ENCODE data around the gene MN1.

Gene MN1

GRCh38 chr22:27772984-27773498, 28.5 kb downstream of the MN1 start:
- TF ChIP-seq, protein P1, sequence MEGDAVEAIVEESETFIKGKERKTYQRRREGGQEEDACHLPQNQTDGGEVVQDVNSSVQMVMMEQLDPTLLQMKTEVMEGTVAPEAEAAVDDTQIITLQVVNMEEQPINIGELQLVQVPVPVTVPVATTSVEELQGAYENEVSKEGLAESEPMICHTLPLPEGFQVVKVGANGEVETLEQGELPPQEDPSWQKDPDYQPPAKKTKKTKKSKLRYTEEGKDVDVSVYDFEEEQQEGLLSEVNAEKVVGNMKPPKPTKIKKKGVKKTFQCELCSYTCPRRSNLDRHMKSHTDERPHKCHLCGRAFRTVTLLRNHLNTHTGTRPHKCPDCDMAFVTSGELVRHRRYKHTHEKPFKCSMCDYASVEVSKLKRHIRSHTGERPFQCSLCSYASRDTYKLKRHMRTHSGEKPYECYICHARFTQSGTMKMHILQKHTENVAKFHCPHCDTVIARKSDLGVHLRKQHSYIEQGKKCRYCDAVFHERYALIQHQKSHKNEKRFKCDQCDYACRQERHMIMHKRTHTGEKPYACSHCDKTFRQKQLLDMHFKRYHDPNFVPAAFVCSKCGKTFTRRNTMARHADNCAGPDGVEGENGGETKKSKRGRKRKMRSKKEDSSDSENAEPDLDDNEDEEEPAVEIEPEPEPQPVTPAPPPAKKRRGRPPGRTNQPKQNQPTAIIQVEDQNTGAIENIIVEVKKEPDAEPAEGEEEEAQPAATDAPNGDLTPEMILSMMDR (conservative IDR thresholded peaks at IDR 0.05; ENCODE audit: control insufficient read depth, insufficient read depth, low read depth, low read length), result no peak

GRCh38 chr22:27772081-27772983, 29.2 kb downstream of the MN1 start:
- H3K4me3 ChIP-seq (ENCODE audit: control insufficient read depth, low read depth, low read length), result no peak overlapping the region
- TF ChIP-seq, protein P1 (conservative IDR thresholded peaks at IDR 0.05; ENCODE audit: control insufficient read depth, insufficient read depth, low read depth, low read length), result no peak
- DNase-seq (ENCODE audit: low read depth), result no peak

More at GRCh38 chr22:27772984-27773498, 28.5 kb downstream of the MN1 start:
- H3K4me3 ChIP-seq (ENCODE audit: control insufficient read depth, low read depth, low read length), result no peak overlapping the region
- no peak for DNase-seq (ENCODE audit: low read depth)

DNA sequence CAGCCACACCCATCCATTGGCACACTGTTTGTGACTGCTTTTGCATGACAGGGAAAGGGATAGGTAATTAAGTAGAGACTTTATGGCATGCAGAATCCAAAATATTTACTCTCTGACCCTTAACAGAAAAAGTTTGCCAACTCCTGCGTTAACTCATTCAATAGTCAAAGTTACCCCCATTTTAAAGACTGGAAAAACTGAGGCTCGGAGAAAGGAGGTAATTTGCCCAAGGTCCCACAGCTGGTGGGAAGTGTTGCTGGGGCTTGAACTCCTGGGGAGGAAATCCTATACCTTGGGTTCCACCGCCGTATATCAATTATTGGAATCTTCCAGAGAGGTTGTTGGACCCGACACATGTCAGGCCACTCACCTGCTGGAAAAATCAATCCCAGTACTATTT, 29.9 kb downstream of the MN1 start:
- DNase-seq (ENCODE audit: low read depth), result no peak
- TF ChIP-seq, protein P1 (conservative IDR thresholded peaks at IDR 0.05; ENCODE audit: control insufficient read depth, insufficient read depth, low read depth, low read length), result no peak
- no peak overlapping the region for H3K4me3 ChIP-seq (ENCODE audit: control insufficient read depth, low read depth, low read length)

DNA sequence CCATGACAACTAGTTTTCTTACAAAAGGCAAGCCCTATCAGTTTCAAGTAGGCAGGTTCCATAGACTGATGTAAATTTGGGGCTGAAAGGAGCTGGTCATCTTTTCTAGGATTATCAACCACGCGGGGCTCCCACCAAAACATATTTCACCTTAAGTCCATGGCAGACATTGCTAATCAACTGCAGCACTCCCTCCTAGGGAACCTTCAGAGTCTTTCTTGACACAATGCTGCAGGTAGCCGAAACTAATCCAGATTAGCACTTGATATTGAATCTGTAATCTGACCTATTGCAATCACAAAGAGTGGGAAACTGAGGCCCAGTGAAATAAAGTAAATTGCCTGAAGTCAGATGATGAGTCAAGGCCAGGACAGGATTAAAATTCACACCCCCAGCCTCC, 32.5 kb downstream of the MN1 start:
- TF ChIP-seq, protein P1 (conservative IDR thresholded peaks at IDR 0.05; ENCODE audit: control insufficient read depth, insufficient read depth, low read depth, low read length), result no peak

DNA sequence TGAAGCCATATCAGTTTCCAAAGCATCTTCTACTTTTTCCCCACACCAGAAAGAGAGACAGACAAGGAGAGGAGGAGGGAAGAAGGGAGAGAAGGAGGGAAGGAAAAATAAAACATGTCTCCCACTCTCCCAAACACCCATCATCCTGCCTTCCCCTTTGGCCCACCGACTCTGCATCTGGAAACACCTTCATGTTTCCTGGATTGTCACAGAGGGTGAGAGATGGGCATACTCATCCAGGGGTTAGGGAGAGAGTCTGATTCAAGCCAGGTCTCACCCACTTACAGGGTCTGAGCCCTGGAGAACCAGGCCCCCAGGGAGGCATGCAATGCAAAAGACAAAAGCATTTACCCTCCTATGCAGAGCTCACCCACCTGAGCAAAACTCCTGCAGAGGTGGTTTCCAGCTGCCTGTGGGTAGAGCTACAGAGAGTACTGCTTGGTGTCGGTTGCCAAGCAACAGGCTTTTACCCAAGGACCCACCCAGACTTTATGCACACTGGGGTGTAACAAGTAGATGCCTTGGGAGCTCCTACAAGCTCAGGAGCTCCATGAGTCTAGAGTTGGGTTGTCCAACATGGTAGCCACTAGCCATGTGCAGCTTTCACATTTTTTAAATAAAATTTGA, 33.4 kb downstream of the MN1 start:
- no peak overlapping the region for H3K4me3 ChIP-seq (ENCODE audit: control insufficient read depth, low read depth, low read length)
- TF ChIP-seq, protein P1 (conservative IDR thresholded peaks at IDR 0.05; ENCODE audit: control insufficient read depth, insufficient read depth, low read depth, low read length), result no peak
- no peak for DNase-seq (ENCODE audit: low read depth)

More for the DNA sequence above, 32.5 kb downstream of the MN1 start:
- no peak overlapping the region for H3K4me3 ChIP-seq (ENCODE audit: control insufficient read depth, low read depth, low read length)
- no peak for DNase-seq (ENCODE audit: low read depth)

GRCh38 chr22:27766679-27767078, 34.9 kb downstream of the MN1 start:
- no peak overlapping the region for H3K4me3 ChIP-seq (ENCODE audit: control insufficient read depth, low read depth, low read length)
- TF ChIP-seq, protein P1 (conservative IDR thresholded peaks at IDR 0.05; ENCODE audit: control insufficient read depth, insufficient read depth, low read depth, low read length), result no peak

More at GRCh38 chr22:27766679-27767078, 34.9 kb downstream of the MN1 start:
- DNase-seq (ENCODE audit: low read depth), result no peak

Measured in fibroblast of mammary gland (primary cell).